ACHN (cell line): Measurements from ENCODE around the gene PERM1.
"Not testable (repeated sequence)": the region's sequence is repeated elsewhere in the genome, so short reads cannot be mapped to it uniquely, and the experiment has no call there.

Source experiments
- DNase-seq: peaks from one replicate; pipeline ENCODE4 v3.0.0-alpha.2; 2015
- in situ Hi-C: cut with HindIII; loops from 2 replicates; pipeline ENCODE4 v1.10.0; 2017; ENCODE audit warnings: low sequenced_read_pairs, low pct_ligation_motif_present, low pct_unique_long_range_greater_than_20kb

The PERM1 gene

DNA sequence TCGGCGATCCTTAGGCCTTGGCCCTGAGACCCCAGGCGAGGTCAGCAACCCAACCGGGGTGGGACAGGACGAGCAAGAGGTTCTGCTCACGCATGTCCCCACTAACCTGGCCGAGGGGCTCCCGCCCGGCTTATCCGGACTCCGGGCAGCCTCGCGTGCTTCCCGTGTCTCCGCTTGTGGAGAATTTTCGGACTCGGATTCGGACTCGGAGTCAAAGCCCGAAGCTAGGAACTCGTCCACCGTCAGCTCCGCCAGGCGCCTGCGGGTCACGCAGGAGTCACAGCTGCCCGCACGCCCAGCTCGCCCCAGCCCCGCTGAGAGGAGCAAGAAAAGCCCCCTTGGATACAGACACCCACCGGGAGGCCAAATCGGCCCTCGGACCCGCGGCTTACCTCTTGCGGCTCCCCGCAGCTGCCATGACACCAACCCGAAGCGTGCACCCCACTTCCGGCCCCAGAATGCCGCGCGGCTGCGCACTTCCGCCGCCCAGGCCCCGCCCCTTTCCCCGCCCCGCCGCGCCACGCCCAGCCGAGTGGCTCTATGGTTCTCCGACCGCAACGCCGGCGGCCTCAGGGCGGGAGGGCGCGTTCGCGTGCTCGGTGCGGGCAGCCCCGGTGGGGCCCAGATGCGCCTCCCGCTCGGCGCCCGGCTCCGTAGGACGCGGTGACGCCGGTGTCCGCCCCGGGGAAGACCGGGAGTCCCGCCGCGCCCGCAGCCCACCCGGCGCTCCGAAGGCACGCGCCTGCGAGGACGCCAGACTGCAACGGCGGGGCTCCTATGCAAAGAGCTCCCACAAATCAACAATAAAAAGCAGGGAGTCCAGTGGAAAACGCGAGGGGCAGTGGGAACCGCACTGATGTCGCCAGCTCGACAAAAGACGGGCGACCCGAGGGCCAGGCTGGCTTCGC is 22.8 kb downstream of the PERM1 start, which contains the start of gene NOC2L:
Gene NOC2L, minus strand, starts transcription at position 434 of the 908 bp plus-strand sequence. Its CDS starts 16 bp downstream, at position 418.
- peak; percentile 79 for DNase-seq
- in situ Hi-C loops: no loop called here

GRCh38 chr1:956636-957035 is 25.3 kb downstream of the PERM1 start:
- DNase-seq: no peak
- in situ Hi-C loops: no loop called here

GRCh38 chr1:955474-955873 is 26.4 kb downstream of the PERM1 start:
- no peak for DNase-seq
- in situ Hi-C loops: no loop called here

DNA sequence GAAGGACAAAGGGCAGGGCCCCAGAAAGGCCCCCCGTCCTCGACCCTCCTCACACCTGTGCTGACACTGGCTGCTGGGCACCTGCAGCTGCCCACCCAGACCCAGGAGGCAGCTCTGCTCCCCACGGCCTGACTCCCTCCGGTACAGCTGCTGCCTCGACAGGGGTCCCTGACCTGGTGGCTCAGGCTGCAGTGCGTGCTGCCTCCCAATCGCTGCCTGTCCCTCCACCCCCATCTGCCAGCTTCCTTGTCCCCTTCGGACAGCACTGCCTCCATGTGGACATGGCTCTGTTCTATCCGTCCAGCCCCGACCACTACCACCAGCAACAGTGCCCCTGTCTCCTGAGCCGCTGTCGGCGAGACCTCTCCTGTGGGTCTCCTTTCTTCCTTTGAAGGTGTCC is 27.0 kb downstream of the PERM1 start:
- DNase-seq: no peak
- in situ Hi-C loops: no loop called here

GRCh38 chr1:953524-954320 is 28.2 kb downstream of the PERM1 start:
- DNase-seq: no peak
- in situ Hi-C loops: no loop called here

DNA sequence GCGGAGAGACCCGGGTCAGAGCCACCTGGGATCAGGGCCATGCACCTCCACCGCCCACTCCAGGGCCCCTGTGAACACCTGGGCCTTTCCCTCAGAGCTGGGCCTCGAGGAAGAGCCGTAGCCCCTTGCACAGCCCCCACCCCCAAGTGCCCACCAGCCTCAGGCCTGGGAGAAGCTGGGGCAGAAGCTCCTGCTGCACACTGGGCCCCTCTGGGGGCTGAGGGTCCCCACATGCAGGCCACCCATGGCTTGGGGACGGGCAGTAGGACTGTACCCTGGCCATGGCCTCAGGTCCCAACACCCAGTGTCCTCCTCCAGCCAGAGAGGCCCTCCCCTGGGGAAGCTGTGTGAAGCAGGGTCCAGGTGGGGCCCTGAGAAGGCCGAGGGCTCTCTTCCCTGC is 29.3 kb downstream of the PERM1 start:
- DNase-seq: no peak
- in situ Hi-C loops: no loop called here

DNA sequence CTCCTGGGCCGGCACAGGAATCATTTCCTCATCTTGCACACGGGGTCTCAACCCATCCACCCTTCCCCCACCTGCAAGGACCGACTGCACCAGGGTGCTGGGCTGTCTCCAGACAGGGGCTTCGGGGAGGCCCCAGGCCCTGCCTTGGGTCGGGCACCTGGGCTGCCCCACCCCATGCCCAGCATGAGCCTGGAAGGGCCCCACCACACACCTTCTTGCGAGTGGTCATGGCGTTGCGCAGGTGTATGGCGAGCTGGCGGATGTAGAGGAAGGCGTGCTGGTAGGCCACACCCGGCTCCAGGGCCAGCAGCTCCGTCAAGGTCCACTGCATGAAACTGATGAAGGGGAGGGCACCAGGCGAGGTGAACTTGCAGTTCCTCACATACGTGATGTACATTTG is 29.7 kb downstream of the PERM1 start:
- in situ Hi-C loops: no loop called here
- DNase-seq: no peak

GRCh38 chr1:951364-951763 is 30.5 kb downstream of the PERM1 start:
- DNase-seq: no peak
- in situ Hi-C loops: no loop called here

DNA sequence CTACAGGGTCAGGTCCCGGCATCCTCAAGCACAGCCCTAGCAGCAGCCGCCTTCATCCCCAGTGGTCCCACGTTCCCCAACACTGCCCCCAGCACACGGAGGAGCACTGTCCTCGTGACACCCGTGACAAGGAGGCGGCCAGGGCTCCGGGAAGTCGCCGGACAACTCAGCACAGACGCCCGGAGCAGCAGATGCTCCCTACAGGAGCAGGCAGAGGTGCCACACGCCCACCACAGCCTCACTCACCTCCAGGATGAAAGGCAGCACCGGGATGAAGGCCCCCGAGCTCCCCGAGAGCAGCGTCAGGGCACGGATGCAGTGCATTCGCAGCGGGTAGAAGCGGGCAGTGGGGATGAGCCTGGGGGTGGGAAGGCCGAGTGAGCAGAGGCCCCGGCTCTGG is 31.0 kb downstream of the PERM1 start:
- DNase-seq: no peak
- in situ Hi-C loops: no loop called here

GRCh38 chr1:950268-950667 is 31.6 kb downstream of the PERM1 start:
- DNase-seq: no peak
- in situ Hi-C loops: no loop called here

- DNase-seq: no peak
- in situ Hi-C loops: no loop called here
Observed at GRCh38 chr1:947958-948357, 33.9 kb downstream of the PERM1 start.

DNA sequence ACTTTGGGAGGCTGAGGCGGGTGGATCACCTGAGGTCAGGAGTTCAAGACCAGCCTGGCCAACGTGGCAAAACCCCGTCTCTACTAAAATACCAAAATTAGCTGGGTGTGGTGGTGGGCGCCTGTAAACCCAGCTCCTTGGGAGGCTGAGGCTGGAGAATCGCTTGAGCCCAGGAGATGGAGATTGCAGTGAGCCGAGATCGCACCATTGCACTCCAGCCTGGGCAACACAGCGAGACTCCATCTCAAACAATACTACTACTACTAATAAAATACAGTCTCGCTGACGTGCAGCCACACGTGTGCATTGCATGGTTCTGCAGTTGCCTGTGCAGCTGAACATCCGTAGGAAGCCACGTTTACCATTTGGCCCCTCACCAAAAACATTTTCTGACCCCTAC is 35.1 kb downstream of the PERM1 start:
- DNase-seq, in situ Hi-C loops: not testable (repeated sequence)

DNA sequence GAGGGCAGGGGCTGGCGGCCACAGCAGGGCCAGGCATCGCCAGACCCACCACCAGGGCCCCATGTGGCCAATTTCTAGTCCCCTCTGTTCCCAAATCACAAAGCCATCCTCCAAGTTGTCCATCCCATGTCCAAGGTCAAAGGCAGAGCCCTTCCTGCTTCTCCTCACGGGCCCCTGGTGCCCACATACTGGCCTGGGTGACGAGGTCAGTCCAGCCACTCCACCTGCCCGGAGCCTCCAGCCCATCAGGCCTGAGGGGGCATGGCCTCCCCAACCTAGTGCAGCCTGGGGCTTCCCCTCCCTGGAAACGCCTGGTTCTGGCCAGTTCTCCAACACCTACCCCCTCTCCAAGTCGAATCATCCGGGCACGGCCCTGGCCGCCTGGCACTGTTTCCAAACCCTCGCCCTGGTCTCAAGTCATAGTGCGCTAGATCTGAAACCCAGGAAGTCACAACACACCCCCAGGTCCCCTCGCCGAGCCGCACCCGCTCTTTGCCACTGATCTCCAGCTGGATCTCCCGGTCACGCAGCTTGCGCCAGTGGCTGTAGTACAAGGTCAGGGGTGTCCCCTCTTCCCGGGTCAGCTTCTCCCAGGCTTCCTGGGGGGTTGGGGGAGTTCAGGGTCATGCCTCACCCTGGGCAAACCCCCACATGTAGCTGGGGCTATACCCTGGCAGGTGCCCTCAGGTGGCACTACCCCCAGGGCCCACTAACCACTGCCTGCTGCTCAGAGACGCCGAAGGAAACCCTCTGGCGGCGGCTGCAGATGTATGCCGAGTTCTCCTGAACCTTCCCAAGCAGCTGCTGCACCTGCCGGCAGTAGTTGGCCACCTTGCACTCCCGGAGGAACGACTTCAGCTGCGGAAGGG is 36.0 kb downstream of the PERM1 start:
- DNase-seq: no peak
- in situ Hi-C loops: no loop called here

- in situ Hi-C loops: no loop called here
- DNase-seq: no peak
Observed at GRCh38 chr1:944341-945325, 37.3 kb downstream of the PERM1 start.

GRCh38 chr1:943545-944340 is 38.1 kb downstream of the PERM1 start:
- in situ Hi-C loops: no loop called here
- DNase-seq: no peak

DNA sequence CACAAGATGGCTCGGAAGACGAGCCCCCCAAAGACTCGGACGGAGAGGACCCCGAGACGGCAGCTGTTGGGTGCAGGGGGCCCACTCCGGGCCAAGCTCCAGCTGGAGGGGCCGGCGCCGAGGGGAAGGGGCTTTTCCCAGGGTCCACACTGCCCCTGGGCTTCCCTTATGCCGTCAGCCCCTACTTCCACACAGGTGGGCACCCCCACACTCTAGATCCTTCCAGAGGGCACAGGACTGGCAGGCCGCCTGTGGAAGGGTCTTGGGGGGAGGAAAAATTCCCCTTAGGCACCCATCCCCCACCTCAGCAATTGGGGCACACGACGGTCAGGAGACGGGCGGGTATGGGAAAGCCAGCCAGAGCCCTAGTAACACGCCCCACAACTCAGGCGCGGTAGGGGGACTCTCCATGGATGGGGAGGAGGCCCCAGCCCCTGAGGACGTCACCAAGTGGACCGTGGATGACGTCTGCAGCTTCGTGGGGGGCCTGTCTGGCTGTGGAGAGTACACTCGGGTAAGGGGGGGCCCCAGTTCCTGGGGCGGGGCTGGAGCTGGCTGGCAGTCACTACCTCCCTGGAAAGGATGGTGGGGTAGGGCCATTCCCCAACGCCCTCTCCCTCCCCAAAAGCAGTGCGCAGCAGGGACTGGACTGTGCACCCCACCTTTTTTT is 38.9 kb downstream of the PERM1 start:
- in situ Hi-C loops: no loop called here
- DNase-seq: no peak
